GM19397 (cell line): Measurements from ENCODE around the gene PANK4.
"Not testable (repeated sequence)": the region's sequence is repeated elsewhere in the genome, so short reads cannot be mapped to it uniquely, and the experiment has no call there.

ENCODE experiments used
- ATAC-seq: cut with Tn5 transposase; IDR thresholded peaks from one replicate; pipeline ENCODE4 v1.9.1; 2021; ENCODE audit warnings: mild to moderate bottlenecking, moderate library complexity; ENCODE audit not compliant: unreplicated experiment

PANK4 gene

GRCh38 chr1:2466958-2467554 is 59.3 kb downstream of the PANK4 start:
- ATAC-seq: no peak

DNA sequence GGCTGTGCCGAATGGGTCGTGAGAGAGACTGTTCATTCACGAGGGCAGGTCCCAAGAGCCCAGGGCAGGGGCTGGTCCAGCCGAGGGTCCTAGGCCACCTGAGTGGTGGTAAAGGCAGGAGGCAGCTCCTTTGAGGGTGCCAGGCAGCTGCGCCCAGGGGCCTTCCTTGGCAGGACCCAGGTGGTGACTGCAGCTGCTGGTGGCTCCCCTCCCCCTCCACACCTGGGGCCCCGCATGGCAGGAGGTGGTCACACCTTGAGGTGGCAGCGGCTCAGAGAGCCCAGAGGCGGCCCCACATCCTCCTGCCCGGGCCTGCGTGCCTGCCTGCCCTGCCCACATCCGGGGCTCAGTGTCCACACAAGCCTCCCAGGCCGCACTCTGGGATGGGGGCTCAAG is 60.1 kb downstream of the PANK4 start:
- no peak for ATAC-seq

GRCh38 chr1:2465371-2466269 is 60.8 kb downstream of the PANK4 start:
- ATAC-seq: no peak

DNA sequence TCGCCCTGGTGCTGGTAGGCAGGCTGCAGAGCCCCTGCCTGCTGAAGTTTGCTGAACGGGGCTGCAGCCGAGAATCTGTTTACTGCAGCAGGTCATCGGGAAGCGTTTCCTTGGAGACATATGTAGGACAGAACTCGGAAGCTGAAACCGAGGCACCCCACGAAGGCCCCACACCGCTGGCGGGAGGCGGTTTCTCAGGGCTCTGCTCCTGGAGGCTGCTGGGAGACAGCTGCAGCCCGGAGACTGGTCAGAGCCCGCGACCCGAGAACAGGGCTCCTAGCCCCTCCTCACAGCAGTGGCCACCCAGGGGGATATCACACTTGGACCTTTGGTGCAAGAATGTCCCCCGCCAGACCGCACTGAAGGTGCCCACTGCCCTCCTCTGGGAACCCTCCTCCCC is 63.0 kb downstream of the PANK4 start:
- ATAC-seq: no peak

- no peak for ATAC-seq
Observed at GRCh38 chr1:2462819-2463218, 63.6 kb downstream of the PANK4 start.

DNA sequence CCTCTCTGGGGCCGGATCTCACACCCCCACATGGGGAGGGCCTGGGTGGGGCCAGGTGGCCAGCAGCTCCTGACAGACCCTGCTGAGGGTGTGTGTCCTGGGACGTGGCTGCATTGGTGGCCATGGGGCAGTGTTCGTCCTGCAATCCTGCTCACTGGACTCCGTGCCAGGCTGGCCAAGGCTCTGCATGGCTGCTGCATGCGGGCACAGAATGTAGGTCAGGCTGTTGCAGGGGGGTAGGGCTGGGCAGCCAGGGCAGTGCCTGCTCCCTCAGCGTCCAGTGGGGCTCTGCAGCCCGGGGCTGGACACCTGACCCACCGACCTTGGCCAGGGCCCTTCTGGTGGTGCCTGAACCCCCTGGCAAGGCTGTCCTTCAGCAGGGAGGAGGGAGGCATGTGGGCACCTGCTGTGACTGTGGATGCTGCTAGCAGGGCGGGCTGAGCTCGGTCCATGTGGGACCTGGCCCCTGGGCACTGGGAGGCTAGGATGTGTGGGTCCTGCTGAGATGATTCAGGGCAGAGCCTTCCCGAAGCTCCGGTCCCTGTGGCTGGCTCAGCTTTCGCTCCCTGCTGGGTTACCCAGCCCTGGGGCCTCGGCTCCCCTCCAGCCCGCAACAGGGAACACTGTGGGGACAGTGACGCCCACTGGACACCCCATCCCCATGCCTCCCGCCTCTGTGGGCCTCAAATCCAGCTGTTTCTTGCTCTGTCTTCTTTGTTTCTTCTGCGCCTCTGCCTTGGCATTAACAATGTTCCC is 65.2 kb downstream of the PANK4 start:
- no peak for ATAC-seq

- ATAC-seq: no peak
Observed at GRCh38 chr1:2460203-2460602, 66.2 kb downstream of the PANK4 start.

- no peak for ATAC-seq
Observed at GRCh38 chr1:2459757-2460156, 66.6 kb downstream of the PANK4 start.

DNA sequence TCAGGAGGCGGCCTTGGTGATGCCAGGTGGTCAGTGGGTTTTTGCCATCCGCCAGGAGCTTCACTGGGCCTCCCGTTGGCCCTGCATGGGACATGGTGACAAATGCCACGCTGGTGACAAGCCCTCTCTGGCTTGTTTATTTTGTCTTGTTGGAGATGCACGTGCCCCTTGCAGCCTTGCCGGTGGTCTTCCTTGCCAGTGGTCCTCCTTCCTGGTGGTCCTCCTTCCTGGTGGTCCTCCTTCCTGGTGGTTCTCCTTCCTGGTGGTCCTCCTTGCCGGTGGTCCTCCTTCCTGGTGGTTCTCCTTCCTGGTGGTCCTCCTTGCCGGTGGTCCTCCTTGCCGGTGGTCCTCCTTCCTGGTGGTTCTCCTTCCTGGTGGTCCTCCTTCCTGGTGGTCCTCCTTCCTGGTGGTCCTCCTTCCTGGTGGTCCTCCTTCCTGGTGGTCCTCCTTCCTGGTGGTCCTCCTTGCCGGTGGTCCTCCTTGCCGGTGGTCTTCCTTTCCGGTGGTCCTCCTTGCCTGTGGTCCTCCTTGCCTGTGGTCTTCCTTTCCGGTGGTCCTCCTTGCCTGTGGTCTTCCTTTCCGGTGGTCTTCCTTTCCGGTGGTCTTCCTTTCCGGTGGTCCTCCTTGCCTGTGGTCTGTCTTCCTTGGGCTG is 67.2 kb downstream of the PANK4 start:
- ATAC-seq: not testable (repeated sequence)

DNA sequence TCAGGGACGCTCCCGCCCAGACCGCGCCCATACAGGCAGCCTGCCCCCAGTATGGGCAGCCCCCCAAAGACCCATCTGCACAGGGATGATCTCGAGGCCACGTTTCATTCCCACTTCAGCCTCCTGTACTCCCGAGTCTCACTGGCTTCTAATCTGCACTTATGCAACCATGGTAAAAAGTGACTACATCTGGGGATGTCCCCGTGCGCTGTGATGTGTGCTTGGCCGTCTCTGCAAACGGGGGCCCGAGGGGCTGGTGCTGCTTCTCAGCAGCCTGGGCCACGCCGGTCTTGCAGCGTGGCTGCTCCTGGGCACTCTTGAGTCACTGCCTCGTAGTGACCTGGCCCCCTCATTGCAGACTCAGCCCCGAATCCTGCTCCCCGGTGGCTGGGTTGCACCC is 67.7 kb downstream of the PANK4 start:
- no peak for ATAC-seq
